Measurements from ENCODE around the gene RAB4A.

- TF ChIP-seq, protein P1, sequence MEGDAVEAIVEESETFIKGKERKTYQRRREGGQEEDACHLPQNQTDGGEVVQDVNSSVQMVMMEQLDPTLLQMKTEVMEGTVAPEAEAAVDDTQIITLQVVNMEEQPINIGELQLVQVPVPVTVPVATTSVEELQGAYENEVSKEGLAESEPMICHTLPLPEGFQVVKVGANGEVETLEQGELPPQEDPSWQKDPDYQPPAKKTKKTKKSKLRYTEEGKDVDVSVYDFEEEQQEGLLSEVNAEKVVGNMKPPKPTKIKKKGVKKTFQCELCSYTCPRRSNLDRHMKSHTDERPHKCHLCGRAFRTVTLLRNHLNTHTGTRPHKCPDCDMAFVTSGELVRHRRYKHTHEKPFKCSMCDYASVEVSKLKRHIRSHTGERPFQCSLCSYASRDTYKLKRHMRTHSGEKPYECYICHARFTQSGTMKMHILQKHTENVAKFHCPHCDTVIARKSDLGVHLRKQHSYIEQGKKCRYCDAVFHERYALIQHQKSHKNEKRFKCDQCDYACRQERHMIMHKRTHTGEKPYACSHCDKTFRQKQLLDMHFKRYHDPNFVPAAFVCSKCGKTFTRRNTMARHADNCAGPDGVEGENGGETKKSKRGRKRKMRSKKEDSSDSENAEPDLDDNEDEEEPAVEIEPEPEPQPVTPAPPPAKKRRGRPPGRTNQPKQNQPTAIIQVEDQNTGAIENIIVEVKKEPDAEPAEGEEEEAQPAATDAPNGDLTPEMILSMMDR (IDR thresholded peaks at IDR 0.05; ENCODE audit: low read depth, low read length), result no peak
- no peak for TF ChIP-seq EZH2phosphoT487 (IDR thresholded peaks at IDR 0.05; ENCODE audit: low read depth)
These were observed 7.7 kb upstream of the RAB4A start for GRCh38 chr1:229263254-229263653.
